GM19395 (cell line): ENCODE results near the gene CECR2.

ENCODE experiments used
- ATAC-seq: cut with Tn5 transposase; IDR thresholded peaks from one replicate; pipeline ENCODE4 v1.9.1; 2021; ENCODE audit warnings: mild to moderate bottlenecking, moderate library complexity; ENCODE audit not compliant: unreplicated experiment

The CECR2 gene

DNA sequence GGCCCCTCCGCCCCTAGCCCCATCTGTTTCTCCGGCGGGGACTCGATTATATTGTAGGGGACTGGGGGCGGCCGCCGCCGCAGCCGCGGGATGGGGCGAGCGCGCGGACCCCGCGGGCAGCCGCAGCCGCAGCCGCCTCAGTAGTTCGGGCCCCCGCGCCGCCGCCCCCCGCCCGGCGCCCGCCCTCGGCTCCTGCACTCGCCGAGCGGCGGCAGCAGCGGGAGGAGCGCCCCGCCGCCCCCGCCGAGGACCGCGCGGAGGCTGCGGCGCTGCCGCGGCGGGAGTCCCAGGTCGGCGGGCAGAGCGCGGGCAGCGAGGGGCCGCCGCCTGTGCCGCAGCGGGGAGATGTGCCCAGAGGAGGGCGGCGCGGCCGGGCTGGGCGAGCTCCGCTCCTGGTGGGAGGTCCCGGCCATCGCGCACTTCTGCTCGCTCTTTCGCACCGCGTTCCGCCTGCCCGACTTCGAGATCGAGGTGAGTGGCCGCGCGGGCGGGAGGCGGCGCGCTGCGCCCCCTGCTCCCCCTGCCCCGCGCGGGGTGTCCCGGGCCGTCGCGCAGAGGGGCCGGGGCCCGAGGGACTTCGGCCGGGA, at the start of gene CECR2:
Gene CECR2, plus strand, starts transcription at position 22 of the 587 bp plus-strand sequence. Its CDS starts 324 bp downstream, at position 346.
- ATAC-seq: no peak

DNA sequence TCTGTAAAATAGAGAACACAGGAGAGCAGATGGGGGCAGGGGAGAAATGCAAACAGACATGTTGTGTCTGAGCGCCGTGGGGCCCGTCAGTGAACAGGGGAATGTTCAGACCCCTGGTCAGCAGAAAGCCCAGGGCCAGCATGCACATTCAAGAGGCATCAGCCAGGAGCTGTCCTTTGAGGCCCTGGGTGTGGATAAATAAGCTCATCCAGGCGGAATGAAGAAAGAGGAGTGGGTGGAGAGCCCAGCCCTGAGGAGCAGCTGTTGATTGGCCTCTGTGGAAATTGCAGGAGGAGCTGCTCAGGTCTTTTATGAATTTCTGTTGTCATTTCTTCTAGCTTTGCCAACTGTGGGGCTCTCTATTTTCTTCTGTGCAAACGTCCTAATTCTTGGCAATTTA, 49.7 kb upstream of the CECR2 start:
- no peak for ATAC-seq

DNA sequence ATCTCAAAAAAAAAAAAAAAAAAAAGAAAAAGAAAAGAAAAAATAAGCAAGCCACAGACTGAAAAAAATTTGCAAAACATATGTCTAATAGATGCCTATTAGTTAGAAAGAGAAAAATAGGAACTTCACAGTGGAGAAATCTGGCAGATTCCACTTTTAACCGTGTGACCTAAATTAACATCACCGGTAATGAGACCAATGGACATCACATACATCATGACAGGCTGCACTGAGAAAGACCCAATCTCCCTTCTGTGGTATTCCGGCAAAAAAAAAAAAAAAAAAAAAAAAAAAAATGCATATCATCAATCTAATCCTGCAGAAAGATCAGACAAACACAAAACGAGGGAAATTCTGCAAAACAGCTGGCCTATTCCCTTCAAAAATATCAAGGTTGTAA, 46.7 kb upstream of the CECR2 start:
- no peak for ATAC-seq

DNA sequence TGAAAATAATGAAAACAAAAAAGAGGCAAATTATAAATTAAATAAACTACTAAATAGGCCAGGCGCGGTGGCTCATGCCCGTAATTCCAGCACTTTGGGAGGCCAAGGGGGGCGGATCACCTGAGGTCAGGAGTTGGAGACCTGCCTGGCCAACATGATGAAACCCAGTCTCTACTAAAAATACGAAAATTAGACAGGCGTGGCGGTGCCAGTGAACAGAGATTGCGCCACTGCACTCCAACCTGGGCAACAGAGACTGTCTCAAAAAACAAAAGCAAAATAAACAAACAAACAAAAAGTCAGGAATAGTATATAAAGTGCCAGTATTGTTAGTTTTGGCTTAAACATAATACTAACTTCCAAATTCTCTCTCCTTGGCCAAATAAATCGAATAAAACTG, 37.6 kb upstream of the CECR2 start:
- no peak for ATAC-seq

DNA sequence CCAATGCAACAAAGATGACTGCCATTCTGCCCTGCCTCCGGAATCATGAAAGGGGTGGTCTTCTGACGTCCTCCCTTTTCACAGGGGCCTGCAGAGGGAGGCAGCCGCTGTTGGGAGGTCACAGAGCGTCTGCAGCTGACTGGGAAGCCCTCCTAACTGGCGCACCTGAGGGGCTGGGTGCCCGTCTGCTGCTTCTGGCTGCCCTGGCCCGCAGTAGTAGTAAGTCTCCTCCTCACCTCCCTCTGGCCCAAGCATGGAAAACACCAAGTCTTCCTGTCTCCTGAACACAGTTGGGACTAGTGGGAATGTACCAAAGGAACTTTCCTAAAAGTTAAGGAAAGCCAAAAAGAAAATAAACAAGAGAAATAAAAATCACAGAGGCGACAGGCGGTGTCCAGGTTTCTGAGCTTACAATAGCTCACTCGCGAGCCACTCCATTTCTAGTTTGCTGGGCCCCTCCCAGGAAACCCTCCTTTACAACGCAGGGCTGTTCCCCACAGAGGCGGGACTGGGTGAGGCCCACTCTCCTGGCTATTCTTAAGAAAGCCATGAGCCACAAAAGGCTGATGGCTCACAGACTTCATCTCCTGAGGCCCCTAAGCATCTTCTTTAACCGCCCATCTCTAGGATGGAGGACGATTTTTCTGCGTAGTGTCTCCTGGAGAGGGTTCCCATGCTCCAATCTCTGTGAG, 37.0 kb upstream of the CECR2 start:
- no peak for ATAC-seq

DNA sequence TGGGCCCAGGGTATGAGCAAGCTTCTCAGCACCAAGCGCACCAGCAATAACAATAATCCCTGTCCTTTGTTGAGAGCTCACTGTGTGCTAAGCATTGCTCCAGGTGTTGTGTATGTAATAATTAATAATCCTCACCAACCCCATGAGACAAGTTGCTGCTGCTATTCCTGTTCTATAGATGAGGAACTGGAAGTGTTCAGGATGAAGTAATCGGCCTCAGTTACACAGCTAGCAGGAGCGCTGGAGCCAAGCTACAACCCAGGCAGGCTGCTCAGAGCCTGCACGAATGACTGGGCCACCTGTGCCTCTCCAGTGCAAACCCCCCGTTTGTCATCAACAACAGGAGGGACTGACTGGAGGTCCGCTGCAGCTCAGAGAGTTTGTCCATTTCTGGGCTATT, 35.2 kb upstream of the CECR2 start:
- no peak for ATAC-seq

DNA sequence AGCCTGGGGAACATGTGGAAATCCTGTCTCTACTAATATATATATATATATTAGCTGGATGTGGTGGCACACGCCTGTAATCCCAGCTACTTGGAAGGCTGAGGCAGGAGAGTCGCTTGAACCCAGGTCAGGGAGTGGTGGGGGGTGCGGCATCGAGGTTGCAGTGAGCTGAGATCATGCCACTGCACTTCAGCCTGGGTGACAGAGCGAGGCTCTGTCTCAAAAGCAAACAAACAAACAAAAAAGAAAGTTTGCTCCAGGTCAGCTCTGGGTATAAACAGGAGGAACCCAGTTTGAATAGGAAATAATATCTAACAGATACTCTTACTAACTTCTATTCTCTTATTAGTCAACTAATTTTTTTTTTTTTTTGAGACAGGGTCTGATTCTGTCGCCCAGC, 34.3 kb upstream of the CECR2 start:
- no peak for ATAC-seq

DNA sequence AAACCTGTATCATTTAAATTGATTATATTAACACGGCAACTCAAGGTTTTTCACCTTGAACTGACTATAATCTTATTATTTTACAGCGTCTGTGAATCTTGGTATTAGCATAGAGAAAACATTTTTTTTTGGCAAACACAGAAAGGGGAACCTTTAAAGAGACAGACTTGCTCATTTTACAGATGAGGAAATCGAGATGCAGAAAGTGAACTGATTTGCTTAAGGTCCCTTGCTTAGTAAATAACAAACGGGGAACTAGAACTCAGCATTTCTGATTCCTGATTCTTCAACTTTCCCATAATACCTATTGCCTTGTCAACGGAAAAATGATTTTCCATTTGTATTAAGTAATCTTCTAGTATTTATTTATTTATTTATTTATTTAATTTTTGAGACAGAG, 33.2 kb upstream of the CECR2 start:
- no peak for ATAC-seq

DNA sequence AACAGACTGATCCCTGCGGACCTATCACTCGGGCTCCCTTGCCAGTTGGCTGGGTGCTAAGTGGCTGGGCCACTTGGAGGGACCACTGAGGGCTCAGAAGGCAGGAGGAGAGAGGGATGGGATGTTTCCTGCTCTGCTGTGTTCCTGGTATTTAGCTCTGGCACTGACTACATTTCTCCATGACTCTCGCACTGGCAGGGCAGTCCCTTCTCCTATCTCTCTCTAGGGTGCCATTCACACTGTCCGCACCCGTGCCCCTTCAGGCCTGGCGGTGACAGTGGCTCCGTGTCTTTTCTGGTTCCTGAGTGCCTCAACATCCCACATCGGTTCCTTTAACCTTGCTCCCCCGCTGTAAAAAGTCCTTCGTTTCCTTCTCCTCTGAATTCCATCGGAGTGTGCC, 31.6 kb upstream of the CECR2 start:
- ATAC-seq: no peak

DNA sequence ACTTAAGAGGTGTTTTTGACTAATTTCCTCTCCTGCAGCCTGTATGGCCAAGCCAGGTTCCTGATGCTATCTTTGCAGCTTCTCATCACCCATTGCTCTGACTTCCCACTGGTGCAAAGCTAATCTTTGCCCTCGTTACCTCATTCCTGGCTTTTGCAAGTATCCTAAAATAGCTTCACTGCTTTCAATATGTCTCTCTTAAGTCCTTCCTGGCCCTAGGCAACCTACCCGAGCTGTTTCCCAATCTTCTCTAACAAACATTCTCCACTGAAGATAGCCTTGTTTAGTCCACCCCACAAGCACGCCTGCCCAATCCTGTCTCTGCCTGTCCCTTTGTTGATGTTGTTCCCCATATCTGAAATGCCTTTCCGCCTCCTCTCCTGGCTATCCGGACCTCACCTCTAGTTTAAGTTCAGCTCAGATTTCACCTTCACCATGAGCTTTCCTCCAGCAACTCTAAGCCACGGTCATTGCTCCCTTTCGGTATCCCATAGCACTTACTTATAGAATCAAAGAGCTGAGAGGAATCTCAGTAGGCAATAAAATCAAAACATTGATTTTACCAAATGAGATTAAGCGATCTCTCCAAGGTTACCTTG, 30.1 kb upstream of the CECR2 start:
- no peak for ATAC-seq

DNA sequence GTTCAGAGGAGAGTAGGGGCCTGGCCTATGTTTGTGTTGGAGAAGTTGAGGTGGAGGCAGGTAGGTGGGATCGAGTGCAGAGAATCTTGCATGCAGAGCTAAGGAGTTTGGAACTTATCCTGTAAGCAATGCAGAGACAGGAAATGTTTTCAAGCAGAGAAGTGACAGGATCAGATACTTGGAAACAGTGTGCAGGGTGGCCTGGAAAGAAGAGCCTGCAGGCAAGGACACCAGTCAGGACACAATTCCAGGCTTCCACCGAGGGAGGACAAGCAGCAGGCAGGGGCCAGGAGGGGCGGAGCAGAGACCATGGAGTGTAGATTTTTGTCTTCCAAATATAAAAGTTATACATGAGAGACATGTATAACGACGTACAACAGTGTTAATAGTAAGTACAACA, 26.9 kb upstream of the CECR2 start:
- ATAC-seq: no peak

DNA sequence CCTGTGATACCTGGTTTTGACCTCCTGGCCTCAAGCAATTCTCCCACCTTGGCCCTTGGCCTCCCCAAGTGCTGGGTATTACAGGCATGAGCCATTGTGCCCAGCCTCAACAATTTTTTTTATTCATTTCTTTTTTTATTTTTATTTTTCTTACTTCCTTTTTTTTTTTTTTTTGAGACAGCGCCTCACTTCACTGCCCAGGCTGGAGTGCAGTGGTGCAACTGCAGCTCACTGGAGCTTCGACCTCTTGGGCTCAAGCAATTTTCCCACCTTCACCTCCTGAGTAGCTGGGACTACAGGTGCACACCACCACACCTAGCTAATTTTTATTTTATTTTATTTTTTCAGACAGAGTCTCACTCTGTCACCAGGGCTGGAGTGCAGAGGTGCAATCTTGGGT, 25.5 kb upstream of the CECR2 start:
- ATAC-seq: no peak

DNA sequence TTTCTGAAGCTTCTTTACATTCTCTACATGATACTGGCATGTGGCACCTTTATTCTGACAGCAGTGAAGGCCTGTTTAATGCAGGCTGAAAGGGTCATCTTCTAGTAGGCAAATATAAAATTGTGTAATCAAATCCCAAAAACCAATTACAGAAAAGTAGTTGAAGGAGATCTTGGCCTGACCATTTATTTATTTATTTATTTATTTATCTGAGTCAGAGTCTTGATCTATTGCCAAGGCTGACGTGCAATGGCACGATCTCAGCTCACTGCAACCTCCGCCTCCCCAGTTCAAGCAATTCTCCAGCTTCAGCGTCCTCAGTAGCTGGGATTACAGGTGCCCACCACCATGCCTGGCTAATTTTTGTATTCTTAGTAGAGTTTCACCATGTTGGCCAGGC, 22.7 kb upstream of the CECR2 start:
- no peak for ATAC-seq

DNA sequence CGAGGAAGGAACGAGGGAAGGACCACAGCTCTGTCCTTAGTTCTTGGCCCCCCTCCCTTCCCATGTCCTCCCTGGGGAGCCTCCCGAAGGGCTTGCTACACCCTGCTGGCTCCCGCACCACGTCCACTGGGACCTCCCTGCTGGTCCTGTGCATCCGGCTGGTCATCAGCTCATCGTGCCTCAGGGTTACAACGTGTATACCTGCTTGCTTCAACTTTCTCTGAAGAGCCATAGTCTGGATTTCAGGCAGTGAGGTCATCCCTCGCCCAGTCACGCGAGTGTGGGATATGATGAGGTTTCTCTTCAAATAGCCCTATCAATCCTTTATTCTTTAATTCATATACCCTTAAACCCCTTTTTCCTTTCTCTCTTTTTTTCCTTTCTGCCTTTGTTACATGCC, 21.5 kb upstream of the CECR2 start:
- ATAC-seq: no peak

DNA sequence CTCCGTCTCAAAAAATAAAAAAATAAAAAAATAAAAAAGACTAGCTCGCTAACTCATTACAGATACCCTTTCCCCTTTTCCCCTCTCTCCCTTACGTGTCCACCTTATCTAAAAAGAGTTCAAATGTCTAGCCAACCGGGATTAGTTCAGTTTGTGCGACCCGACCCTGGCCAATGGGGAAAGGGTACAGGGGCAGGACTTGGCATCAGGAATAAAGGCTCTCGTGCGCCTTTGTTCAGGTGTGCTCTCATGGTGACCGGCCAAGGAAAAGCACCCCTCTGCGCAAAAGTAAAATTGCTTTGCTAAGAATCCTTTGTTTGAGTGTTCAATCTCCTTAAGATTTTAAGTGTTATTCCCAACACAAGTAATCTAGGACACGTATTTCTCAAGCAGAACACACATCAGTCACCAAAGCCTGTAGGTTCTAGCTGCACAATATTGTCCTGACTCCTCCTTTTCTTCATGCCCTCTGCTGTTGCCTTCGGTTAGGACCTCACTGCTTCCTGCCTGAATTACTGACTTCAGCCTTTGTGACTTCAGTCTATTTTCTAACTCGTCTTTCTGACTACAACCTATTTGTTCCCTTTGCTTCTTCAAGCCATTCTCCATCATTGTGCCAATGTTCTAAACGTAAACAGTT, 20.7 kb upstream of the CECR2 start:
- no peak for ATAC-seq

DNA sequence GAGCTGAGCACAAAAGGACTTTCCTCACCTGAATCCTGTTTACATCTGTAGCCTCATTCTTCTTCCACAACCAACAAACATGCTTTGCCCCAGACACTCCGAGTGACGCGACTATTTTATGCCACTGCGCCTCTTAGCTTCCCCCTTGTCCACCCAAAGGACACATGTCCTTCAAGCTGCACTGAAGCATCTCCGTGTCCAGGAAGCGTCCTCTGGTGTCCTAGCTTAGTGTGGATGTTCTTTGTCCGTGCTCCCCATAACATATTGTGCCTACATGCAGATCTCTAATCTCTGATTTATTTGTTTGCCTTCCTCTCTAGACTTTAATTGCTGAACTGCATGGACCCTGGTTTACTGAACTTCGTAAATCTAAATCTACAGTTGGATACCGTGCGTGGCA, 20.1 kb upstream of the CECR2 start:
- ATAC-seq: no peak

DNA sequence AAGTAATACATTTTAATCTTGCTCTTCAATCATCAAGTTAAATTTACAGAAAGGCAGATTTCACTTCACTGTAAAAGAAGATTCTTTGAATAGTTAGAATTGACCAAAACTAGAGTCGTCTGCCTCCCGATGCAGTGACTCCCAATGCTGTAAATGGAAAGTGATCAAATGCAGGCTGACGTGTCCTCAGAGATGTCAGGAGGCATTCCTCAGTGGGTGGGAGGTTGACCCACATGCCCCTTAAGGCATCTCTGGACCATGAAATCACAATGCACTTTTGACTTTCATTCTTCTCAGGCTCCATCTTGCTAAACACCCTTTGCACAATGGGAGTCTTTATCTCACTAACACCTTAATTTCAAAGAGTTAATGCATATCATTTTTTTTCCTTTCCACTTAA, 19.0 kb upstream of the CECR2 start:
- ATAC-seq: no peak

DNA sequence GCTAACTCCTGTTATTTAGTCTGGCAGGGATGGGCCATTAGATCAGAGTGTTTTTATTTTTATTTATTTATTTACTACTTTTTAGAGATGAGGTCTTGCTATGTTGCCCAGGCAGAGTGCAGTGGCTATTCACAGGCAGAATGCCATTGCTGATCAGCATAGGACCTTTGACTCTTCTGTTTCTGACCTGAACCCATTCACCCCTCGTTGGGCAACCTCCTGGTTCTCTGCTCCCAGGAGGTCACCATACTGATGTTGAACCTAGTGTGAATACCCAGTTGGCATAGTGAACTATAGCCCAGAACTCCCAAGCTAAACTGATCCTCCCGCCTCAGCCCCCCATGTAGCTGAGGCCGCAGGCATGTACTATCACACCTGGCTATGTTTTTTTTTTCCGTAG, 16.5 kb upstream of the CECR2 start:
- ATAC-seq: no peak

DNA sequence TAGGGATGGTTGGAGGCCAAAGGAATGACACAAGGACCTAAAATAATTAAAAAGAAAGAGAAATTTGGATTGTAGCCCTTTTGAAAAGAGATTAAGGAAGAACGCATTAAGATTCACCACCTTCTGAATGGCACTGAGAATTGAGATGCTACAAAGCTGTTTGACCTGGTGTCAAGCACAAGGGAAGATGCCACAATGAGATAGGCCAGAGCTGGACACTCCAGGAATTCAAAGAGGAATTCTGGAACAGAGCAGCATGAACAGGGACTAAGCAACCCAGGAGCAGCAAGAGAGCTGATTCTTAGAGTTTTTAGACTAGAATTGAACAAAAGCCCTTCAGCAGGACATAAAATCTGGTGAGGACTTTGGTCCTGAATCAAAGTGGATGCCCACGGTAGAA, 11.6 kb upstream of the CECR2 start:
- ATAC-seq: no peak

DNA sequence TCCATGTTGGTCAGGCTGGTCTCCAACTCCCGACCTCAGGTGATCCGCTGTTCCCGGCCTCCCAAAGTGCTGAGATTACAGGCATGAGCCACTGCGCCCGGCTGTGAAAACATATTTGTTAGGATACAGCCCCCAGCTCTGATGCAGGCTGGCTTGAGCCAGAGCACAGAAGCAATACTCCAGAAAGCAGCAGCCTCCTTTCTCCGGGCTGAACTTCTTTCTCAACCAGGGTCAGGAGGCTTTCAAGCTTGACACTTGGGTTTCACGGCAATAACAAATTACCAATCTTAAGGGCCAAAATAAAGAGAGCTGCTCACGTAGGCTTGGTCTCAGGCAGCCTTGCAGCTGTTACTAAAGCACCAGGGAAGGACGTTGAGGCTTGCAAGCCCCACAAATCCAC, 10.8 kb upstream of the CECR2 start:
- no peak for ATAC-seq

DNA sequence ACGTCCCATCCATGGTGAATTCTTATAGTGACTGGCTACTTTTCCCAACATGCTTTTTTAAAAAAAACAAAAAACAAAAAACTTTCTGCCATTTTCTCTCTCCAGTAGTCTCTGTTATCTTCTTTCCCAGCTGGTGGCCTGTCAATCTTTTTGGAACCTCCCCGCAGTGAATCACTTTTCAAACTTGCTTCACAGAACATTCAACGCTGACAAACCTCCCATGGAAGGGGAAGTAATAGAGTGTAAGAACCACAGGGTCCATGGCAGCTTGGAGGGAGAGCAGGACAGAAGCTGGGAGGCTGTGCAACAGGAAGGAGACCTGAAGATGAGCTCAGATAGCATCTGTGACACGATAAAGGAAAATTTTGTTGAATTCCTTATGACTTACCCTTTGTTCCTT, 9.8 kb upstream of the CECR2 start:
- no peak for ATAC-seq

DNA sequence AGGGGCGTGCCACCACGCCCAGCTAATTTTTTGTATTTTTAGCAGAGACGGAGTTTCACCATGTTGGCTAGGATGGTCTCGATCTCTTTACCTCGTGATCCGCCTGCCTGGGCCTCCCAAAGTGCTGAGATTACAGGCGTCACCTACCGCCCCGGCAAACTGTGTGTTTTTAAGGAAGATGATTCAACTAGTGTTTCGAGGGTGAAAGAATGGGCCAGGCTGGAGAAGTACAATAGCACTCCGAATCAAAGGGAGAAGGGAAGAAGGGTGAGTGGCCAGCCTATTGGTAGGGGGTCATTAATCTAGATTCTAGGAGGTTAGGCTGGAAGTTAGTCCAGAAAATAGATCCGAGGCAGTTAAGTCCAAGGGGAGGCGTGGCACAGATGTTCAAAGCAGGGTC, 2.9 kb upstream of the CECR2 start:
- ATAC-seq: no peak
